Epithelial cell of proximal tubule (primary cell): ENCODE results near the gene ATP5ME. TPM values are rescaled to one million over a fixed set of nuclear protein-coding genes. Genes with fewer than 3 reads are reported as not detected.

Source experiments
- DNase-seq: peaks from one replicate; pipeline ENCODE4 v3.0.0-alpha.2; 2011; ENCODE audit warnings: low read depth
- H3K4me3 ChIP-seq: 2 replicates; pipeline ENCODE4 v1.5.1; 2011; ENCODE audit warnings: low read depth, mild to moderate bottlenecking, low read length
- total RNA-seq: library from RNA; depleted of rRNA; stranded (reverse); fragments of >200 nt; gene quantifications from 2 replicates; pipeline ENCODE4 v1.2.3, GENCODE V29; 2015
- TF ChIP-seq, protein P1 (sequence below): conservative IDR thresholded peaks from 2 replicates; pipeline ENCODE4 v1.5.1; 2012; ENCODE audit warnings: low read depth, mild to moderate bottlenecking, low read length

The ATP5ME gene
- total RNA-seq, 1 donor from 2014 or later, result 192 TPM

DNA sequence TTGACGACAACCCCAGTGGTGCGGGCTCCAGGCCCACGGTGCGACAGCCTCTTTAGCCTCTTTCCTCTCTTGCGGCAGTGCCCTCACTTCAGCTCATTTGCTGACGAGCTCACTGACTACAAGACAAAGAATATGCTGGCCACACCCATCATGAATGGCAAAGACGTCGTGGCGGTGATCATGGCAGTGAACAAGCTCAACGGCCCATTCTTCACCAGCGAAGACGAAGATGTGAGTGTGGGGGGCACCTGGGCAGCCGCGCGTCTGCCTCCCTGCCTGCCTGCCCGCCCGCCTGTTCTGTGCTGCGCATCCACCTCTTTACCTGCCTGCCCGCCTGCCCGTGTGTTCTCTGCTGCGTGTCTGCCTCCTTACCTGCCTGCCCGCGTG lies 39.5 kb downstream of the ATP5ME start:
- TF ChIP-seq, protein P1, sequence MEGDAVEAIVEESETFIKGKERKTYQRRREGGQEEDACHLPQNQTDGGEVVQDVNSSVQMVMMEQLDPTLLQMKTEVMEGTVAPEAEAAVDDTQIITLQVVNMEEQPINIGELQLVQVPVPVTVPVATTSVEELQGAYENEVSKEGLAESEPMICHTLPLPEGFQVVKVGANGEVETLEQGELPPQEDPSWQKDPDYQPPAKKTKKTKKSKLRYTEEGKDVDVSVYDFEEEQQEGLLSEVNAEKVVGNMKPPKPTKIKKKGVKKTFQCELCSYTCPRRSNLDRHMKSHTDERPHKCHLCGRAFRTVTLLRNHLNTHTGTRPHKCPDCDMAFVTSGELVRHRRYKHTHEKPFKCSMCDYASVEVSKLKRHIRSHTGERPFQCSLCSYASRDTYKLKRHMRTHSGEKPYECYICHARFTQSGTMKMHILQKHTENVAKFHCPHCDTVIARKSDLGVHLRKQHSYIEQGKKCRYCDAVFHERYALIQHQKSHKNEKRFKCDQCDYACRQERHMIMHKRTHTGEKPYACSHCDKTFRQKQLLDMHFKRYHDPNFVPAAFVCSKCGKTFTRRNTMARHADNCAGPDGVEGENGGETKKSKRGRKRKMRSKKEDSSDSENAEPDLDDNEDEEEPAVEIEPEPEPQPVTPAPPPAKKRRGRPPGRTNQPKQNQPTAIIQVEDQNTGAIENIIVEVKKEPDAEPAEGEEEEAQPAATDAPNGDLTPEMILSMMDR, result no peak
- no peak for DNase-seq
- H3K4me3 ChIP-seq, result no peak overlapping the region

DNA sequence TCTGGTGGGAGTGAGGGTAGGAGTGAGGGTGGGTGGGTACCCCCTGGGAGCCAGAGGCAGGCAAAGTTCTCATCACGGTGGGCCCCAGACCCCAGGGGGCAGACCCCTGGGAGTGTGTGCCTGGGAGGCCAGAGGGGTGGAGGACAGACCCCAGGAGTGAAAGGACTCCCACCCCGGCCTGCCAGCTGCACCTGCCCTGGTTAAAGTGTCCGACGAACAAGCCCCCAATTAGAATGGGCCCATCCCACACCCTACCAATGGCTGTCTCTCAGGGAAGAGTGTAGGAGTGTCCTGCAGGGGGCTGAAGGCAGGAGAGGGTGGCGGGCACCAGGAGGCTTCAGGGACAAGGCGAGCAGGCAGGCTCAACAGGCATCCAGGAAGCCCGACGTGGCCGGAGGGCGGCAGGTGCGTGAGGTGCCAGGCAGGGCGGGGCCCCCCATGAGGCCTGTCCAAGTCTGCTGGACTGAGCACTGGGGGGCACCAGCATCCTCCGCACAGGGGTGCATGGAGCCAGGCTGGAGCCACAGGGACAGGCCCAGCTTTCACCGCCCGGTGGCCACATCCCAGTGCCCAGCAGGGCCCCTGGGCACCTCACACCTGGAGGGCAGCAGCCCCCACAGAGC lies 40.0 kb downstream of the ATP5ME start:
- TF ChIP-seq, protein P1, result no peak
- DNase-seq, result no peak

DNA sequence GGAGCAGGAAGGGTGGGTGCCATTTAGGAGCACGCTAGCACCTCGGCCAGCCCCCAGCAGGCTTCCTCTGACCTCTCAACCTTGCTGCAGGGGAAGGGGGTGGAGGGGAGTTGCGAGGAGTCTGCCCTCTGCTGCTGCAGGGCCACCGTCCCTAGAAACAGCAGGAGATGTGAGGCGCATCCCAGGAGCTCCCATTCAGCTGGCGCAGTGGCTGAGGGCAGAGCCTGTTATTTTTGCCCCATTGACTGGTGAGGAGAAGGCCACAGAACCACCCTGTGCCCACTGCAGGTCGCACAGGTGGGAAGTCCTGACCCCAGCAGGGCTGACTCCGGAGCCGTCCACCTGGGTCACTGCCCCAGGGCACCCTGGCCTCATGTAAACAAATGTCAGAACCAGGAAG lies 40.7 kb downstream of the ATP5ME start:
- no peak overlapping the region for H3K4me3 ChIP-seq
- no peak for DNase-seq
- TF ChIP-seq, protein P1, result no peak

More for the DNA sequence above, 40.0 kb downstream of the ATP5ME start:
- H3K4me3 ChIP-seq, result no peak overlapping the region

DNA sequence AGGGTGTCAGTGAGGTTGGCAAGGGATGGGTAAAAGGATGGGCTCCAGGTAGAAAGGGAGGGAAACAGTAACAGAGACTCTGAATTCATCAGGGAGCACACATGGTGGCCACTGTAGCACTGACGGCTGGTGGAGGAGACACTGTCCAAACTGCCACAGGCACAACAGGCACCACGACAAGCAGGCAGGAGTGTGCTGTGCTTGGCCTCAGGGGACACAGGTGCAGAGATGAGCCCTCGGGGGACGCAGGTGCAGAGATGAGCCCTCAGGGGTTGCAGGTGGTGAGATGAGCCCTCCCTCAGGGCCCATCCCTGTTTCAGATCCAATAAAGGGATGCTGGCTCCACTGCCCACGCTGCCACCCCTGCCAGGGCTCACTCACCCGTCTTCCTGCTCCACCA lies 41.1 kb downstream of the ATP5ME start:
- DNase-seq, result no peak
- H3K4me3 ChIP-seq, result no peak overlapping the region
- TF ChIP-seq, protein P1, result no peak

DNA sequence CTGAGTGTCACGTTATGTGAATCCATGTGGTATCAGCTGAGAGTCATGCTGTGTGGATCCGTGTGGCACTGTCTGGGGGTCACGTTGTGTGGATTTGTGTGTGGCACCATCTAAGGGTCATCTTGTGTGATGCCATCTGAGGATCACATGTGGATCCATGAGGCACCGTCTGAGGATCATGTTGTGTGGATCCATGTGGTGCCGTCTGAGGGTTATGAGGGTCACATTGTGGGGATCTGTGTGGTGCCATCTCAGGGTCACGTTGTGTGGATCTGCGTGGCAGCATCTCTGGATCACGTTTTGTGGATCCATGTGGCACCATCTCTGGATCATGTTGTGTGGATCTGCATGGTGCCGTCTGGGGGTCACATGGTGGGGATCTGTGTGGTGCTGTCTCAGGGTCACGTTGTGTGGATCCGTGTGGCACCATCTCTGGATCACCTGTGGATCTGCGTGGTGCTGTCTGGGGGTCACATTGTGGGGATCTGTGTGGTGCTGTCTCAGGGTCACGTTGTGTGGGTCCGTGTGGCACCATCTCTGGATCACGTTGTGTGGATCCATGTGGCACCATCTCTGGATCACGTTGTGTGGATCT lies 41.8 kb downstream of the ATP5ME start:
- no peak overlapping the region for H3K4me3 ChIP-seq
- no peak for DNase-seq
- TF ChIP-seq, protein P1, result no peak

DNA sequence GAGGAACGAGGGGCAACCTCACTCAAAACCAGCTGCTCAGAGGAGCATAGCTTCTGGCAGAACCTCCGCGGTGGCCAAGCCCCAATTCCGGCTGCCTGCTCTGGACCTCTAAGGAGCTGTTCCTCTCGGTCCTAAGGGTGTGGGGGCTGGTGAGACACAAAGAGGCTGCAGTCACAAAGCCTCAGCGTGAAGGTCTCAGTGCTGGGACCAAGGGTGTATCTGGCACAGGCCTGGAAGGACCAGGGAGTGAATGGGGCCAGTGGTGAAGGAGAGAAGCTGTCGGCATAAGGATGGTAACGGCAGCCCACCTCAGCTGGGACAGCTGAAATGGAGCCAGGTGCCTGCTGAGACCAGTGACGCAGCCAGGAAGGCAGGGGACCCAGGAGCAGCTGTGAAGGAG lies 43.4 kb downstream of the ATP5ME start:
- no peak for DNase-seq
- no peak overlapping the region for H3K4me3 ChIP-seq
- TF ChIP-seq, protein P1, result no peak

DNA sequence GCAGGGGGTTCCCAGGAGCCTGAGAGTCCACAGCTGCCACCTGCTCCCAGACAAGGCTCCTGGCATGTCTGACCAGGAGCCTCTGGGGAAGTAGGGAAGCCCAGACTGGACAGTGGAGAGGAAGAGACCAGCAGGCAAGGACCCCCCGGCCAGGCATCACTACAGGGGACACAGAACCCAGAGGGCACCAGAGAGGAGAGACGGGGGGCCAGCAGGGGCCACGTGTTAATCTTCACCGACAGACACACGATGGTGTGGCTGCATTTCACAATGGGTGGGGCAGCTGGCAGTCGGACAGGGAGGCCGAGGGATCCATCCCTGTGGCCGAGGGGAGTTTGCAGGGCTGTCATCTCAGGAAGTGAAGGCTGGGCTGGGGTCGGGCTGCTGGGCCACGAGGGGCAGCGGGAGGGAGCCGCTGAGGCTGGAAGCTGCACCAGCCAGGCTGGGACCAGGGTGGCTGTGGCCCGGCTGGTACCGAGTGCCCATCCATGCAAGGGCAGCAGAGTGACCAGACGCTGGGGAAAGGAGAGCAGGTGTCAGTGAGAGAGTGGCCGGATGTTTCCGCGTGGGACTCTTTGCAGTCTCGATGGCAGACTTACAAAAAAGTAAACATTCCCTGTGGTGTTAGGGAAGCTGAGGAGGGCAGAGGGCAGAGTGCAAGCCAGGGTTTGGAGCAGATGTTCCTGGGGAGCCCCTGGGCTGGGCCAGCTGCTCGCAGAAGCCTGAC lies 44.0 kb downstream of the ATP5ME start:
- TF ChIP-seq, protein P1, result no peak
- no peak overlapping the region for H3K4me3 ChIP-seq
- no peak for DNase-seq
